ENCODE results near the gene MNDA.

Gene MNDA

DNA sequence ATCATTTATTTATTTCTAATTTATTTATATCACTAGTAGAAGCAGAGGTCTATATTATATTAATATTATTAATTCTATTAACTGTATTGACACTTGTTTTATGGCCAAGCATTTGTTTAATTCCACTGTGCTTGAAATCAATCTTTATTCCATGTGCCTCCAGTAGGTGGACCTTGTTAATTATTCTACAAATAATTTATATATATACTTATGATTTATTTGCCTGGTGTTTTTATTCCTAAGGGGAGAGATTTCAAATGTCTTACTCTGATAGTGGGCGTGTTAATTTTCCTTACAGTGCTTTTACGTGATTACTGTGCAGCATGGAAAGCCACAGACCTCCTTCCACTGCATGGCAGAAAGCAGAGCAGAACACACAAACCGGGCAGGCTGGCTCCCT, 32.6 kb upstream of the MNDA start:
- no peaks in the 10 kb centered on the region for H3K4me1 ChIP-seq (ENCODE audit: insufficient read depth, low read length, severe bottlenecking)
- no peaks in the 10 kb centered on the region for H3K36me3 ChIP-seq (ENCODE audit: insufficient read depth, low read length)
- no peaks in the 10 kb centered on the region for H4K20me1 ChIP-seq (ENCODE audit: insufficient read depth, low read length)
- no peak overlapping the region for H3K4me3 ChIP-seq (ENCODE audit: low read depth, low read length, poor library complexity, severe bottlenecking)
- H3K9ac ChIP-seq (ENCODE audit: low read length): no peak overlapping the region
- H3K9me3 ChIP-seq (ENCODE audit: low read length): no peaks in the 10 kb centered on the region
- TF ChIP-seq, protein P1, sequence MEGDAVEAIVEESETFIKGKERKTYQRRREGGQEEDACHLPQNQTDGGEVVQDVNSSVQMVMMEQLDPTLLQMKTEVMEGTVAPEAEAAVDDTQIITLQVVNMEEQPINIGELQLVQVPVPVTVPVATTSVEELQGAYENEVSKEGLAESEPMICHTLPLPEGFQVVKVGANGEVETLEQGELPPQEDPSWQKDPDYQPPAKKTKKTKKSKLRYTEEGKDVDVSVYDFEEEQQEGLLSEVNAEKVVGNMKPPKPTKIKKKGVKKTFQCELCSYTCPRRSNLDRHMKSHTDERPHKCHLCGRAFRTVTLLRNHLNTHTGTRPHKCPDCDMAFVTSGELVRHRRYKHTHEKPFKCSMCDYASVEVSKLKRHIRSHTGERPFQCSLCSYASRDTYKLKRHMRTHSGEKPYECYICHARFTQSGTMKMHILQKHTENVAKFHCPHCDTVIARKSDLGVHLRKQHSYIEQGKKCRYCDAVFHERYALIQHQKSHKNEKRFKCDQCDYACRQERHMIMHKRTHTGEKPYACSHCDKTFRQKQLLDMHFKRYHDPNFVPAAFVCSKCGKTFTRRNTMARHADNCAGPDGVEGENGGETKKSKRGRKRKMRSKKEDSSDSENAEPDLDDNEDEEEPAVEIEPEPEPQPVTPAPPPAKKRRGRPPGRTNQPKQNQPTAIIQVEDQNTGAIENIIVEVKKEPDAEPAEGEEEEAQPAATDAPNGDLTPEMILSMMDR (IDR thresholded peaks at IDR 0.05; ENCODE audit: low read length): 0 out of 2 replicates have a peak, but pooled peaks have one; percentile 4
- TF ChIP-seq EZH2 (IDR thresholded peaks at IDR 0.05; ENCODE audit: borderline replicate concordance, low read length): no peak
- H3K79me2 ChIP-seq (ENCODE audit: insufficient read depth, low read length): no peaks in the 10 kb centered on the region
- H3K27me3 ChIP-seq (ENCODE audit: insufficient read depth, low read length): no peaks in the 10 kb centered on the region
- H2AFZ ChIP-seq (ENCODE audit: low read length): no peak overlapping the region
- H3K9me2 ChIP-seq (ENCODE audit: low read depth, low read length): no peaks in the 10 kb centered on the region
- H3K4me2 ChIP-seq (ENCODE audit: low read length): no peak overlapping the region
- H3K27ac ChIP-seq (ENCODE audit: low read depth, low read length, poor library complexity, severe bottlenecking): no peak overlapping the region
- no peaks in the 10 kb centered on the region for H3F3A ChIP-seq (ENCODE audit: insufficient read depth, low read length)

DNA sequence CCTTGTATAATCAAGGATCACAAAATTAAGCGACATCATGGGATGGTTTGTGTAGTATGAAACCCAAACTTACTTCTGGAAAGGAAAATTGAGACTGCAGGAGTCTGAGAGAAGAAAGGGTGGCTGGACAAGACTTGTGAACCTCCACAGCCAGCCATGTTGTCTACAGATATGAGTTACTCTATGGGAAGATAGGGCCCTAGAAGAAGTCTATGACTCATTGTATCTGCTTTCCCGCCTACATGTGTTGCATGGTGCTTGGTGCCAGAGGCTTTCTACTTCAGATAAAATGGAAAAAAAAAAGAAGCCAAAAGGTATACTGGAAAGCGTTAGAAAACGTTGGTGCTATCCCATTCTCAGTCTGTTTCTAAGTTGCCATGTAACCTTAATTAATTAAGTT, 31.5 kb upstream of the MNDA start:
- no peaks in the 10 kb centered on the region for H3K9me3 ChIP-seq (ENCODE audit: low read length)
- H4K20me1 ChIP-seq (ENCODE audit: insufficient read depth, low read length): no peaks in the 10 kb centered on the region
- H3K4me2 ChIP-seq (ENCODE audit: low read length): no peak overlapping the region

DNA sequence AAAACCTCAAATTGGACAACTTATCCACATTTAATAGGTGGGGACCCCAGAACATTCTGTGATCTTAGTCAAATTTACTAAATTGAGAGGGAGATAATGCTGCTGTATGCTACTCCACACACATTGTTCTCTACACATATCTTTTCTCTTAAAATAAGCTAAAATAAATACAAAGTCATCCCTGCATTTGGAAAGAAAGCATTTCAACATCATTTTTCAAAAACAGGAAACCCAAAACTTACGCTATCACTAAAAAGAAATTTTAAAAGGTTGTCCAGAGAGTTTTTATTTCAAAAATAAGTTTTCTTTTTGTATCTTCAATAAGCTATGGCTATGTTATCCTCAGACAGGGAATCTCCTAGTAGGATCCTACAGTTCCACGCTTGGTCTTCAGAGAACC, 30.6 kb upstream of the MNDA start:
- no peak overlapping the region for H2AFZ ChIP-seq (ENCODE audit: low read length)
- no peak overlapping the region for H3K9ac ChIP-seq (ENCODE audit: low read length)
- no peak overlapping the region for H3K4me2 ChIP-seq (ENCODE audit: low read length)
- H3K4me1 ChIP-seq (ENCODE audit: insufficient read depth, low read length, severe bottlenecking): no peaks in the 10 kb centered on the region
- no peak for TF ChIP-seq EZH2 (IDR thresholded peaks at IDR 0.05; ENCODE audit: borderline replicate concordance, low read length)
- TF ChIP-seq, protein P1 (IDR thresholded peaks at IDR 0.05; ENCODE audit: low read length): no peak
- no peaks in the 10 kb centered on the region for H3K9me2 ChIP-seq (ENCODE audit: low read depth, low read length)
- no peaks in the 10 kb centered on the region for H3K79me2 ChIP-seq (ENCODE audit: insufficient read depth, low read length)
- no peak overlapping the region for H3K27ac ChIP-seq (ENCODE audit: low read depth, low read length, poor library complexity, severe bottlenecking)
- H3K9me3 ChIP-seq (ENCODE audit: low read length): no peaks in the 10 kb centered on the region
- H3F3A ChIP-seq (ENCODE audit: insufficient read depth, low read length): no peaks in the 10 kb centered on the region
- no peaks in the 10 kb centered on the region for H3K27me3 ChIP-seq (ENCODE audit: insufficient read depth, low read length)
- H4K20me1 ChIP-seq (ENCODE audit: insufficient read depth, low read length): no peaks in the 10 kb centered on the region
- H3K4me3 ChIP-seq (ENCODE audit: low read depth, low read length, poor library complexity, severe bottlenecking): no peak overlapping the region
- no peaks in the 10 kb centered on the region for H3K36me3 ChIP-seq (ENCODE audit: insufficient read depth, low read length)

More for the DNA sequence above, 31.5 kb upstream of the MNDA start:
- H3K27me3 ChIP-seq (ENCODE audit: insufficient read depth, low read length): no peaks in the 10 kb centered on the region
- H3F3A ChIP-seq (ENCODE audit: insufficient read depth, low read length): no peaks in the 10 kb centered on the region
- no peak overlapping the region for H3K4me3 ChIP-seq (ENCODE audit: low read depth, low read length, poor library complexity, severe bottlenecking)
- no peak for TF ChIP-seq EZH2 (IDR thresholded peaks at IDR 0.05; ENCODE audit: borderline replicate concordance, low read length)
- TF ChIP-seq, protein P1 (IDR thresholded peaks at IDR 0.05; ENCODE audit: low read length): no peak
- H3K36me3 ChIP-seq (ENCODE audit: insufficient read depth, low read length): no peaks in the 10 kb centered on the region
- no peaks in the 10 kb centered on the region for H3K9me2 ChIP-seq (ENCODE audit: low read depth, low read length)
- no peak overlapping the region for H3K9ac ChIP-seq (ENCODE audit: low read length)
- no peaks in the 10 kb centered on the region for H3K4me1 ChIP-seq (ENCODE audit: insufficient read depth, low read length, severe bottlenecking)
- H2AFZ ChIP-seq (ENCODE audit: low read length): no peak overlapping the region
- no peaks in the 10 kb centered on the region for H3K79me2 ChIP-seq (ENCODE audit: insufficient read depth, low read length)
- H3K27ac ChIP-seq (ENCODE audit: low read depth, low read length, poor library complexity, severe bottlenecking): no peak overlapping the region
